Neuronal stem cell (in vitro differentiated cells): ENCODE measurements around the gene CCL4L2.
"Not testable (repeated sequence)": the region's sequence is repeated elsewhere in the genome, so short reads cannot be mapped to it uniquely, and the experiment has no call there.

Source experiments
- DNase-seq: peaks from one replicate; pipeline ENCODE4 v3.0.0-alpha.2; 2013; ENCODE audit warnings: low spot score
- H2AFZ ChIP-seq: one replicate; pipeline ENCODE4 v1.6.1; 2013; ENCODE audit warnings: mild to moderate bottlenecking, low read length, inconsistent platforms
- H2AK5ac ChIP-seq: 2 replicates; pipeline ENCODE4 v1.6.1; 2013; ENCODE audit warnings: low read depth, mild to moderate bottlenecking, inconsistent platforms, low read length, moderate library complexity, mixed read lengths
- H2BK120ac ChIP-seq: 2 replicates; pipeline ENCODE4 v1.6.1; 2013; ENCODE audit warnings: low read depth, mild to moderate bottlenecking, inconsistent platforms, low read length, moderate library complexity, mixed read lengths
- H2BK12ac ChIP-seq: one replicate; pipeline ENCODE4 v1.6.1; 2013; ENCODE audit warnings: low read length, inconsistent platforms
- H2BK15ac ChIP-seq: 2 replicates; pipeline ENCODE4 v1.6.1; 2013; ENCODE audit warnings: mild to moderate bottlenecking, low read length, inconsistent platforms, mixed read lengths
- H2BK5ac ChIP-seq: one replicate; pipeline ENCODE4 v1.6.1; 2013; ENCODE audit warnings: inconsistent platforms, mild to moderate bottlenecking, low read length, moderate library complexity
- H3K14ac ChIP-seq: one replicate; pipeline ENCODE4 v1.6.1; 2013; ENCODE audit warnings: low read length, inconsistent platforms
- H3K18ac ChIP-seq: 2 replicates; pipeline ENCODE4 v1.6.1; 2013; ENCODE audit warnings: low read length, inconsistent platforms
- H3K23ac ChIP-seq: 2 replicates; pipeline ENCODE4 v1.6.1; 2013; ENCODE audit warnings: low read depth, mild to moderate bottlenecking, mixed read lengths, low read length, inconsistent platforms; ENCODE audit not compliant: poor library complexity
- H3K27ac ChIP-seq: replicated peaks from 3 replicates; pipeline ENCODE4 v1.5.1; 2013; ENCODE audit warnings: low read length, inconsistent platforms
- H3K27me3 ChIP-seq, 3 experiments: 2 replicates each; pipeline ENCODE4 v1.6.1; 2013; ENCODE audit warnings: low read length in 3 of 3, mild to moderate bottlenecking in 2 of 3, inconsistent platforms in 1 of 3, low read depth in 1 of 3, mixed read lengths in 1 of 3, moderate library complexity in 1 of 3; ENCODE audit not compliant: control insufficient read depth in 3 of 3, insufficient read depth in 3 of 3
- H3K36me3 ChIP-seq, 2 donors: replicated peaks in 1 of 2; 2 replicates each; pipeline ENCODE4 v1.6.1; 2013; ENCODE audit warnings: low read length in 2 of 2; ENCODE audit not compliant: control insufficient read depth in 2 of 2, insufficient read depth in 2 of 2
- H3K4ac ChIP-seq: 2 replicates; pipeline ENCODE4 v1.6.1; 2013; ENCODE audit warnings: inconsistent platforms, mild to moderate bottlenecking, low read length, moderate library complexity
- H3K4me1 ChIP-seq, 2 donors: 1 replicate in 1 of 2; 2 replicates in 1 of 2; pipeline ENCODE4 v1.6.1; 2013; ENCODE audit warnings: low read length in 2 of 2, low read depth in 1 of 2; ENCODE audit not compliant: control insufficient read depth in 2 of 2, insufficient read depth in 1 of 2
- H3K4me2 ChIP-seq: one replicate; pipeline ENCODE4 v1.6.1; 2013; ENCODE audit warnings: mild to moderate bottlenecking, low read length, inconsistent platforms; ENCODE audit not compliant: insufficient read depth, poor library complexity, severe bottlenecking
- H3K4me3 ChIP-seq, 2 donors: 2 replicates each; pipeline ENCODE4 v1.5.1; 2013; ENCODE audit warnings: low read length in 2 of 2, mild to moderate bottlenecking in 2 of 2, inconsistent platforms in 1 of 2, moderate library complexity in 1 of 2
- H3K79me1 ChIP-seq: one replicate; pipeline ENCODE4 v1.6.1; 2013; ENCODE audit warnings: low read depth, mild to moderate bottlenecking, inconsistent platforms, low read length, moderate library complexity
- H3K9ac ChIP-seq: one replicate; pipeline ENCODE4 v1.6.1; 2013; ENCODE audit warnings: mild to moderate bottlenecking, low read depth, low read length, inconsistent platforms; ENCODE audit not compliant: poor library complexity
- H3K9me3 ChIP-seq, 2 donors: replicated peaks in 1 of 2; 2 replicates each; pipeline versions ENCODE3 to v1.6.1; 2013; ENCODE audit warnings: low read length in 2 of 2, mild to moderate bottlenecking in 2 of 2, inconsistent platforms in 1 of 2, low read depth in 1 of 2, mixed read lengths in 1 of 2, moderate library complexity in 1 of 2; ENCODE audit not compliant: control insufficient read depth in 2 of 2, insufficient read depth in 1 of 2
- H4K8ac ChIP-seq: one replicate; pipeline ENCODE4 v1.6.1; 2013; ENCODE audit warnings: low read depth, mild to moderate bottlenecking, inconsistent platforms, low read length, moderate library complexity
- H4K91ac ChIP-seq: one replicate; pipeline ENCODE4 v1.6.1; 2013; ENCODE audit warnings: low read length, low read depth, mild to moderate bottlenecking, inconsistent platforms; ENCODE audit not compliant: poor library complexity
- WGBS, 2 donors: extraction: QIAGEN DNeasy Blood & Tissue Kit; methylation state at CpG; one replicate each; pipeline ENCODE4 v1.1.7; 2013; ENCODE audit warnings: missing lambda C conversion rate in 2 of 2, mixed read lengths in 1 of 2; ENCODE audit not compliant: insufficient read length in 2 of 2, insufficient replicate concordance in 1 of 2; ENCODE audit errors: extremely low coverage in 2 of 2; 5-methylcytosine and 5-hydroxymethylcytosine counted together

Gene CCL4L2

DNA sequence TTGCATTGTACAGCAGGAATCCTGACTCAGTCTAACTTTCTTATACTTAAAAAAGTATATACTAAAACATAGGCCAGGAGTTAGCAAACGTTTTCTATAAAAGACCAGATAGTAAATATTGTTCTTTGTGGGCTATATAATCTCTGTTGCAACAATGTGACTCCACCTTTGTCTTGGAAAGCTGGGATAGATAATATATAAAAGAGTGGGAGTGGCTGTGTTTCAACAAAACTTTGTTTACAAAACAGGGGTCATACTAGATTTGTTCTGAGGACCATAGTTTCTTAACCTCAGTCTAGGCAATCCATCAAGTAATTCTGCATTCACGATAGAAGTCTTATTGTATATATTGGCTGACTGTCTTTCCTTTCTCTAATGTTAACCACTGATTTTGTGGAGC lies 25.4 kb upstream of the CCL4L2 start:
- Histone ChIP-seq H2AK5ac (no peak overlapping the region), H3K4me1 (peaks cover 0 to 8% of the 10 kb centered on the region in 2 donors), H2AFZ (no peak overlapping the region), H3K36me3 (no peaks in the 10 kb centered on the region), H3K4me3 (no peak overlapping the region), H2BK15ac (no peak overlapping the region), H3K9me3 (peaks cover 0 to 2% of the 10 kb centered on the region in 2 donors), H3K4me2 (no peak overlapping the region), H3K4ac (no peak overlapping the region), H3K14ac (no peak overlapping the region), H2BK12ac (no peak overlapping the region), H3K27ac (no peak overlapping the region), H3K9ac (no peak overlapping the region), H2BK120ac (no peak overlapping the region), H2BK5ac (no peak overlapping the region), H3K18ac (no peak overlapping the region), H3K23ac (no peak overlapping the region), H4K8ac (no peak overlapping the region), H3K79me1 (peaks cover 4% of the 10 kb centered on the region), H4K91ac (no peak overlapping the region), H3K27me3 (peaks cover 0 to 49% (median 14%) of the 10 kb centered on the region in 3 experiments)
- DNase-seq: no peak
- WGBS, 2 donors: no CpG with 5 or more reads among the region's 2 CpGs

DNA sequence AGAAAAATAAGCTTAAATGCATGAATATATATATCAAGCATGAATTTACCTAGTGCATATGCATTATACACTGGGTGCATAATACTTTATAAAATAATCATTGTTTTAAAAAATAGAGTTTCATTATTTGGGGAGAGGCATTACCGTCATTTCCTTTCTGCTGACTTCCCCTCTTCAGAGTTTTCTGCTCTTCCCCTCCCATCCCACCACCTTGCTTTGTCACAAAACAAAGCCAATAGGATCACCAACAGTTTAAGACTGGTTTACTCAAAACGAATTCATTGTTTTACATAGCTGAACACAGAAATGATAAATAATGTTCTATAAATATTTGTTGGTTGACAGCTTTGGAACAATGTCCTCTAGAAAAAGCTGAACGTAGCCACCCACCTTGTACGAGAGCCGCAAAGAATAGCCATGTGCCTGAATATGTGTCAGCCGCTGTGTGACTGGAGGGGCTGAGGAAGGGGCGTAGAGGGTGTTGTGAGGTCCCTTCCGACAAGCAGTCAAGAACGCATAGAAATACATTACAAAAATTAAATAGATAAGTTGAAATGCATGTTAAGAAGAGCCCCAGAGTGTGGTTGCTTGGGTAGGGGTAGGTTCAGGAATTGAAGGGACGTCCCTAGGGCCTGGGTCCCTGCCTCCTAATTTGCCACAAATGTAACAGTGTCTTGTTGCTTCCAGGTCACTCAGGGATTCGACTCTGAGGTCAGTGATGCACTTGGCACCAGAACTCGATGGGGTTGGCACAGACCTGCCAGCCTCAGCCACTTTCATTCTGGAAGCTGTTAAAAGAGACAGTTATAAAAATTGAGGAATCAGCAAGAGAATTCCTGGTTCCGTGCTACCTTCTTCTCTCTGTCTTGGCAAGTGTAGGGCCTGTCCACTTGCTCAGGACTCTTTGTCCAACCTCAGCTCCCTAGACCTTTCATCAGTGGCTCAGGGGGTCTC lies 23.8 kb upstream of the CCL4L2 start:
- H2BK12ac ChIP-seq, H2BK15ac ChIP-seq, H3K14ac ChIP-seq, H2BK5ac ChIP-seq, H2BK120ac ChIP-seq, H3K23ac ChIP-seq, H3K18ac ChIP-seq, H3K27ac ChIP-seq, H4K8ac ChIP-seq, DNase-seq, H3K9me3 ChIP-seq, H3K79me1 ChIP-seq, H2AFZ ChIP-seq, H3K4me1 ChIP-seq, H2AK5ac ChIP-seq, H3K4me3 ChIP-seq, H3K36me3 ChIP-seq, H3K4me2 ChIP-seq, H3K4ac ChIP-seq, H3K9ac ChIP-seq, H4K91ac ChIP-seq: not testable (repeated sequence)
- peaks cover 0 to 36% (median 11%) of the 10 kb centered on the region in 3 experiments for H3K27me3 ChIP-seq
- no CpG with 5 or more reads among the region's 13 CpGs for WGBS, 2 donors

DNA sequence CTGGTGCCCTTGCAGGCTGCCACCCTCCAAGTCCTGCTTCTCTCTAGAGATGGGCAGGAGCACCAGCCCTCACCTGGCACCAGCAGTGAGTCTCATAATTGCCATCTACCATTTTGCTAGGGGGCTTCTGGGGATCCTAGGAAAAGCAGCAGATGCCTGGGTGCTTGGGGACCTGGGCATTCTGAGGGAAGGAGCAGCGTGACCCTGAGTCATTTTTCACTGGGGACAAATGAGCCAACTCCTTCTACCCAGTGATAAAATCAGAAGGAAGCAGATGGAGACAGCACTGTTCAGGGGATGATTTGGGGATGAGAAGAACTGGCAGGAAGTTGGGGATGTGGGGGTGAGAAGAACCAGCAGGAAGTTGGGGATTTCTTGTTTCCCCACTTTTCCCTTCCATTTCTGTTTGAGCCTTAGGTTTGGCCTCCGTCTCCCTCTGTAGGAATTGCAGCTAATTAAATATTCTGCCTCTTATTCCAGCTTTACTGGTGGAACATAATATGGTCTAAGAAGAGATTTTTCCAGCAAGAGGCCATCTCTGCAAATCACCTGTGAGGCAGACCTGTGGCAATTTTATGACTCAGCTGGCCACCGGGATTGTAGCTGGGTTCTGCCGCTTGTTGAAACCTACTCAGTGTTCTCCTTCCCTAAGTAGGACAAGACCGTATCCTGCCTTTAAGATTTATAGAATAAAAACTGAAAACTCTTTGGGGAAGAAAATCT lies 22.8 kb upstream of the CCL4L2 start:
- not testable (repeated sequence) for H2BK120ac ChIP-seq, H3K18ac ChIP-seq, H3K4me2 ChIP-seq, H3K9me3 ChIP-seq, H3K79me1 ChIP-seq, H3K4ac ChIP-seq, H3K4me1 ChIP-seq, DNase-seq, H2AFZ ChIP-seq, H2AK5ac ChIP-seq, H4K8ac ChIP-seq, H3K14ac ChIP-seq, H4K91ac ChIP-seq, H3K9ac ChIP-seq, H2BK15ac ChIP-seq, H3K23ac ChIP-seq, H2BK12ac ChIP-seq, H3K27ac ChIP-seq, H2BK5ac ChIP-seq, H3K36me3 ChIP-seq, H3K4me3 ChIP-seq
- H3K27me3 ChIP-seq: peaks cover 0 to 26% (median 5%) of the 10 kb centered on the region in 3 experiments
- WGBS, 2 donors: no CpG with 5 or more reads among the region's 5 CpGs

DNA sequence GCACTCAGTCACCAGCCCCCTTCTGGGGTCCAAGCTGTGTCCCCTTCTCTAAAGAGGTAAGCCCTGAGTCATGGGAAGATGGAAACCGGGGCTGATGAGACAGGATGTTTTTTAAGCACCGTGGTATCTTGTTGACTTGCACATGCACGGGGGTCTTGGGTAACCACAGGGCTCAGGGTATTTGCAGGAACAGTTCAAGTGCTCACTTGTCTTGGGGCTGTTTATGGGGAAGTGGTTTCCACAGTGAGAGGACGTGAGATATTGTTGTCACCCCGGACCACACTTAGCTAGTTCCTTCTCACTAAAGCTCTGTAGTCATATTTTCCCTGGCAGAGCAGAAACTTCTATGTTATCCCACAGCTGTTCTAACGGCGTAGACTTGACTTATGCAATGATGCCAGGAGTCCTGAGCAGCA lies 22.0 kb upstream of the CCL4L2 start:
- H3K79me1 ChIP-seq: peaks cover 2% of the 10 kb centered on the region
- H2AFZ ChIP-seq: no peak overlapping the region
- no peak for DNase-seq
- H3K23ac ChIP-seq: no peak overlapping the region
- H2BK12ac ChIP-seq: no peak overlapping the region
- no peak overlapping the region for H3K4me3 ChIP-seq
- H2BK120ac ChIP-seq: no peak overlapping the region
- no peaks in the 10 kb centered on the region for H3K36me3 ChIP-seq
- H2BK15ac ChIP-seq: no peak overlapping the region
- no peaks in the 10 kb centered on the region for H3K4me1 ChIP-seq
- H3K9ac ChIP-seq: no peak overlapping the region
- no peak overlapping the region for H3K18ac ChIP-seq
- no peaks in the 10 kb centered on the region for H3K9me3 ChIP-seq
- H2BK5ac ChIP-seq: no peak overlapping the region
- WGBS, 2 donors: no CpG with 5 or more reads among the region's 7 CpGs
- no peak overlapping the region for H3K4ac ChIP-seq
- H3K14ac ChIP-seq: no peak overlapping the region
- no peak overlapping the region for H4K8ac ChIP-seq
- no peak overlapping the region for H4K91ac ChIP-seq
- no peak overlapping the region for H2AK5ac ChIP-seq
- H3K4me2 ChIP-seq: no peak overlapping the region
- peaks cover 0 to 18% (median 2%) of the 10 kb centered on the region in 3 experiments for H3K27me3 ChIP-seq
- no peak overlapping the region for H3K27ac ChIP-seq
